Effector memory CD4-positive, alpha-beta T cell (primary cell): ENCODE data around the gene PBXIP1.

Source experiments
- DNase-seq, 3 donors: peaks; one replicate each; pipeline ENCODE4 v3.0.0-alpha.2; 2020
- H3K27ac ChIP-seq: 2 replicates; pipeline ENCODE4 v1.7.0; 2013; ENCODE audit warnings: mild to moderate bottlenecking, low read length, moderate library complexity; ENCODE audit not compliant: insufficient read depth, poor library complexity, severe bottlenecking
- H3K27me3 ChIP-seq: replicated peaks from 2 replicates; pipeline ENCODE4 v1.7.0; 2013; ENCODE audit warnings: mild to moderate bottlenecking, low read length; ENCODE audit not compliant: insufficient read depth, control insufficient read depth, poor library complexity, severe bottlenecking
- H3K36me3 ChIP-seq: 2 replicates; pipeline ENCODE4 v1.7.0; 2013; ENCODE audit warnings: mild to moderate bottlenecking, low read length, moderate library complexity; ENCODE audit not compliant: control insufficient read depth, insufficient read depth
- H3K4me1 ChIP-seq: 2 replicates; pipeline ENCODE4 v1.7.0; 2013; ENCODE audit warnings: low read length, mild to moderate bottlenecking; ENCODE audit not compliant: control insufficient read depth, insufficient read depth, poor library complexity, severe bottlenecking
- H3K4me3 ChIP-seq: 2 replicates; pipeline ENCODE4 v1.7.0; 2013; ENCODE audit warnings: low read length, low read depth, mild to moderate bottlenecking; ENCODE audit not compliant: insufficient read depth, poor library complexity, severe bottlenecking
- H3K9me3 ChIP-seq: 2 replicates; pipeline ENCODE4 v1.7.0; 2013; ENCODE audit warnings: mild to moderate bottlenecking, low read length, moderate library complexity; ENCODE audit not compliant: control insufficient read depth

PBXIP1 gene

DNA sequence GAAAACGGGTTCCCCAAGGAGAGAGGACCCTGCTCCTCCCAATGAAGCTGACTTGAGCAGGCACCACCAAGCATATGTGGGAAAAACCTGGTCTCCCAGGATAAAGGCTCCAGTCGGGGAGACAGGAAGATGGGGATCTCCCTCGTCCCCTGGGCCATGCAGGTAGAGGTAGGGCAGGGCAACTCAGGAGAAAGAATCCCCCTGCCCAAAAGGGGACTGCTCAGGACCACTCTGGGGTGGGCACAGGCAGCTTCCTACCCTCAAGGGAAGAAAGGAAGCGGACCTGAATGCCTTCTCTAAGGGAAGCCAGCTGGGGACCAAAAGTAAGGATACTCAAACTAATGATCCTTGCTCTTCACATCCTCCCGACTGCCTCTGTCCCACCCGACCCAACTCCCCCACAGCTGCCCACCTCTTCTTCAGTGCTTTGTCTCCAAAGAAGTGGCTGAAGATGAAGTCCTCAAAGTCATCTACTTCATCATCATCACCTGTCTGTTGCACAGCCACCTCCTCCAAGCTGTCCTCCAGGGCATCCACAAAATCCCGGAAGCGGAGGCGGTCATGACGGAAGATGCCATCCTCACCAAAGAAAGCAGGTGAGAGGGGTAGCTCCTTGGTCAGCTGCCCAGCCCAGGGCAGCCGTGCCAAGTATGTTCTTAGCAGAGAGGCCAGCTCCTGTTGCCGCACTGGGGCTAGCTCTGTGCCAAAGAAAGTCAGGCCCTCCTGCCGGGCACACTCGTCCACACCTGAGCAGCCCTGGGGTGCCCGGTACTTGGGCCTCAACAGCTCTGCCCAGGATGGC, 10.5 kb downstream of the PBXIP1 start:
- DNase-seq: no peak
- H3K36me3 ChIP-seq: peaks cover 47% of the 10 kb centered on the region
- peaks cover 47% of the 10 kb centered on the region for H3K4me1 ChIP-seq
- no peaks in the 10 kb centered on the region for H3K9me3 ChIP-seq
- H3K27ac ChIP-seq: peak overlapping the region; percentile 80
- H3K27me3 ChIP-seq: no peaks in the 10 kb centered on the region
- H3K4me3 ChIP-seq: no peak overlapping the region

- peaks cover 47% of the 10 kb centered on the region for H3K36me3 ChIP-seq
- H3K9me3 ChIP-seq: no peaks in the 10 kb centered on the region
- no peak for DNase-seq
- H3K4me3 ChIP-seq: no peak overlapping the region
- H3K27me3 ChIP-seq: no peaks in the 10 kb centered on the region
- H3K27ac ChIP-seq: peak overlapping the region; percentile 80
- H3K4me1 ChIP-seq: peaks cover 50% of the 10 kb centered on the region
These were observed 11.3 kb downstream of the PBXIP1 start for GRCh38 chr1:154944401-154945159.

DNA sequence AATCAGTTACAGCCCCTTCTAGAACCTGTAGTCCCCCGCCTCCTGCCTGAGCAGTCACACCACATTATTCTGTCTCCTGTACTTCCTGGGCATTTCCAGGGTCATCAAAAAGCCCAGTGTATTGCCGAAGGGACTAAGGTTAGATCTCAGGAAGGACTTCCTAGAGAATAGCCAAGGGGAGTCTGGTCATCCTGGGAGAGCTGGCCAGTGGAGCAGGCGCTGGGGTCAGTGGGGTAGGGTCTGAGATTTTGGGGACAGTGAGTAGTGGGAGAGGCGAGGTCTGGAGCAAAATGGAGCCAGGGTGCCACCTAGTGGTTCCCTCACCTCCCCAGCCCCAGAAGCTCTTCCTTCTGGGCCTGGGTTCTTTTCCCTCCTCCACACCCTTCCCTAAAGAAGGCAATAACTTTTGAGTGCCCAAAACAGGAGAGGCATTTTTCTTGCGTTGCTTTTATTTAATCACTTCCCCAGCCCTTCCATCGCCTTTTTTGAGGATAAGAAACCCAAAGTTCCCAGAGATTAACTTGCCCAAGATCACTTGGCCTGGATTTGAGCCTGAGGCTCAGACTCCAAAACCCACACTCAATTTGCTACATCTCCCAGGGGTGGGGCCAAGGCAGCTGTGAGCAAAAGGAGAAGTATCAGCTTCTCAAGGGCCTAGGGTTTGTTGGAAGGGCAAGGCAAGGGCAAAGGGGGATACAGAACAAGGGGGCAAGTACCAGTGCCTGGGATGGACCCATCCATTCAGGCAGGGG, 12.1 kb downstream of the PBXIP1 start:
- no peaks in the 10 kb centered on the region for H3K9me3 ChIP-seq
- peak overlapping the region; percentile 80 for H3K27ac ChIP-seq

GRCh38 chr1:154941333-154942013, 14.4 kb downstream of the PBXIP1 start:
- Histone ChIP-seq H3K4me1 (peaks cover 60% of the 10 kb centered on the region), H3K9me3 (no peaks in the 10 kb centered on the region), H3K27me3 (no peaks in the 10 kb centered on the region), H3K36me3 (peaks cover 25% of the 10 kb centered on the region), H3K27ac (peak overlapping the region; percentile 80), H3K4me3 (no peak overlapping the region)
- no peak for DNase-seq

More for the DNA sequence above, 12.1 kb downstream of the PBXIP1 start:
- H3K4me3 ChIP-seq: no peak overlapping the region
- H3K27me3 ChIP-seq: no peaks in the 10 kb centered on the region
- H3K4me1 ChIP-seq: peaks cover 50% of the 10 kb centered on the region
- DNase-seq: no peak
- H3K36me3 ChIP-seq: peaks cover 46% of the 10 kb centered on the region

DNA sequence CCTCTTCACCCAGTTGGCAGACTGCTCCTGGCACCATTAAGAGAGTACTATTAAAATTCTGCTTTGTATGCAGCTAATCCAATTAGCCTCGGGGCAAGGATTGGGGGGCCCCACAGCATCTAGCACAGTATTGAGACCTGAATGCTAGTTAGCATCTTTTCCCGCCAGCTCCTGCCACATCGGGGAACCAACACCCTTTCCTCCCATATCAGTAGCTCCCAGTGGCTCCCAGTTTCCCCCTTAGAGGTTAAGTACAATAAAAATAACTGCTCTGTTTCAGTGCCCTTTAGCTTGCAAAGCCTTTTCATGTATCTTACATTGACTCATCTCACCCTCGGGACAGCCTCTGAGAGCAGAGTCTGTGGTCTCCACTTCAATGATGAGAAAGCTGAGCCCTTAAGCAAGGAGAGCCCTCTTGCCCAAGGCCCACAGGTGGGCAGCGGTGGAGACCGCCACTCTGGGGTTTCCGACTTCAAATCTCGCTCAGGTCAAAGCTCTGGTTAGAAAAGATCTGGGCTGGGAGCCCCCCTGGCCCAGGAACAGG, 15.2 kb downstream of the PBXIP1 start:
- Histone ChIP-seq H3K27me3 (no peaks in the 10 kb centered on the region), H3K36me3 (peaks cover 17% of the 10 kb centered on the region), H3K27ac (peak overlapping the region; percentile 80), H3K4me1 (peaks cover 66% of the 10 kb centered on the region), H3K9me3 (no peaks in the 10 kb centered on the region), H3K4me3 (no peak overlapping the region)
- DNase-seq: no peak

- Histone ChIP-seq H3K36me3 (peaks cover 12% of the 10 kb centered on the region), H3K4me1 (peaks cover 68% of the 10 kb centered on the region), H3K9me3 (no peaks in the 10 kb centered on the region), H3K27me3 (no peaks in the 10 kb centered on the region), H3K4me3 (no peak overlapping the region), H3K27ac (no peak overlapping the region)
- no peak for DNase-seq
These were observed 15.7 kb downstream of the PBXIP1 start for GRCh38 chr1:154940213-154940560.

GRCh38 chr1:154938604-154939399, 17.1 kb downstream of the PBXIP1 start:
- Histone ChIP-seq H3K9me3 (no peaks in the 10 kb centered on the region), H3K36me3 (no peaks in the 10 kb centered on the region), H3K4me3 (no peak overlapping the region), H3K27ac (peak overlapping the region; percentile 41), H3K4me1 (peaks cover 58% of the 10 kb centered on the region), H3K27me3 (no peaks in the 10 kb centered on the region)
- no peak for DNase-seq

DNA sequence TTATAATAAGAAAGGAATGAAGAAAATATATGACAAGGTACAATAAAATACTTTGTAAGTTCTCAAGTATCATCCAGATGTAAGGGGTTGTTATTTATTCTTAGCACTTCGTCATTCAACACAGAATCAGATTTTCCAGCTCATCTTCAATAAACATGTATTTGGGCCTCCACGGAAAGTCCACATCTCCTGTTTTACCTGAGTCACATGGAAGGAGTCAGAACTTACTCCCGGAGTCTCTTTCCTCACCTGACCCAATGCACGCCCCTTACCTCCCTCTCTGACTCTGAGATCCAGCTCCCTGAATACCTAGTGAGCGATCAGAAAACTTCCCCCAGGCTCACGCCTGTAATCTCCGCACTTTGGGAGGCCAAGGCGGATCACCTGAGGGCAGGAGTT, 17.9 kb downstream of the PBXIP1 start:
- Histone ChIP-seq H3K36me3 (no peaks in the 10 kb centered on the region), H3K27ac (peak overlapping the region; percentile 99), H3K27me3 (no peaks in the 10 kb centered on the region), H3K4me1 (peaks cover 50% of the 10 kb centered on the region), H3K4me3 (peak overlapping the region; percentile 68), H3K9me3 (no peaks in the 10 kb centered on the region)
- DNase-seq: no peak
